ENCODE results near the gene AGMO.

Gene AGMO

GRCh38 chr7:15159261-15159660 is 402.6 kb downstream of the AGMO start:
- DNase-seq (ENCODE audit: extremely low read depth in 1 of 2, low read depth in 1 of 2), result no peak

DNA sequence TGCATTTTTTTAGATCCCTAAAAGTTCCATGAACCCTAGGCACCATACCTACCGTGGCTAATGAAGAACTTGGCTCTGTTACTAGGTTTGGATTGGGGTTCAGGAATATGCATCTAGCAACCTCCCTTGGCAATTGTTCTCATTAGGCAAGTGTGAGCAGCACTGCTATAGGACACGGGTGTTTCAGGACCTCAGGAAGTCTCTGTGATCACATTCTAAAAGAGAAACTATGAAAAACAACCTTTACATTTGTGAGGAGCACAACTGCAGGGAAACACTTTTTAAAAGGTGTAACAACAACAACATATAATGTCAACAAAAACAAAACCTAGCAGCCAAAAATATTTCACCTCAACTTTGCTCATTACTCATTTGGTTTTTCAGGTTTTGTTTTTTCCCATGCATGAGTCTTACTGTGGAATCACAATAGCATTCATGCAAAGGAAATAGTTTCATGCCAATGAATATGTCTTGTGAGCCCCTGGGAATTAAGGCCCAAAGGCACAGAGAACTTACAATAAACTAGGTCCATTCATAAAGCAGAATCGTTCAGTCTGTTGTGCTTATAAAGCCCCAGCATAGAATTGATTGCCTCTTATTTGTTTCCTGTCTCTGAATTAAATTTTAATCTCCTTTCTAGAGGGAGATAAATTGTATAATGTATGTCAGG is 403.5 kb downstream of the AGMO start:
- DNase-seq (ENCODE audit: extremely low read depth in 1 of 2, low read depth in 1 of 2), result no peak

Measured in activated CD8-positive, alpha-beta memory T cell treated with anti-CD3 and anti-CD28 coated beads for 1 hour (primary cell).